GM21786 (cell line): ENCODE measurements around the gene NRCAM.

Source experiments
- ATAC-seq: cut with Tn5 transposase; IDR thresholded peaks from one replicate; pipeline ENCODE4 v1.9.1; 2021; ENCODE audit not compliant: unreplicated experiment

The NRCAM gene

DNA sequence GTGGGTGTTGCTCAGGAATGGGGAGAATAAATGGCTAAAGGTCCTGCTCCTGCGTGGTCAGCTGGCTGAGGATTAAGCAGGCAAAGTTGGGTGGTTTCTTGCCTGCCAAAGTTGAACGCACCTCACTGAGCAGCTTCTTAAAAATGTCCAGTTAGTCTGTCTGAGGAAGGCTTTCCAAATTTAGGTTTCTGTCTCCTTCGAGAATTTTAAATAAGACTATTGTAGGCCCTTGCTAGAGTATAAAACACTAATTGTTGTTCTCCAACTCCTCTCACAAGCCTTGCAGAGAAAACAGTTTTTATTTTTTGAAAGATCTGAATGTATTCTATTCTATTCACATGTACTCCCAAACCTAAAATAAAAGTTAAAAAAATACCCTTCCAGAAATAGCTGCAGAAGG lies 204.1 kb downstream of the NRCAM start:
- ATAC-seq = no peak

DNA sequence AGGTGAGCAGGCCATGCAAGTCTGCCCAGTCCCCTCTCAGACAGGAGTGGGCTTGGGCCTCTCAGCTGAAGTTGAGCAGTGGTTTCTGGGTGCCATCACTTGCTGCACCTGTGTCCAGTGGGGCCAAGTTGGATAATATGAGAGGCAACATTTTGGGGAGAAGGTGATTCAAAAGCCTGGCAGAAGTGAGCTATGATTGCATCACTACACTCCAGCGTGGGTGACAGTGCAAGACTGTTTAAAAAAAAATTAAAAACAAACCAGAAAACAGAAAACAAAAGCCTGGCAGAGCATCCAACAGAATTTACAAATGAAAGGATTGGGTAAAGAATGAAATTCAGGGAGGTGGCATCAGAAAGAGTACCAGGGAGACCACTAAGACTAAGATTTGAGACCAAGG lies 204.5 kb downstream of the NRCAM start:
- no peak for ATAC-seq

DNA sequence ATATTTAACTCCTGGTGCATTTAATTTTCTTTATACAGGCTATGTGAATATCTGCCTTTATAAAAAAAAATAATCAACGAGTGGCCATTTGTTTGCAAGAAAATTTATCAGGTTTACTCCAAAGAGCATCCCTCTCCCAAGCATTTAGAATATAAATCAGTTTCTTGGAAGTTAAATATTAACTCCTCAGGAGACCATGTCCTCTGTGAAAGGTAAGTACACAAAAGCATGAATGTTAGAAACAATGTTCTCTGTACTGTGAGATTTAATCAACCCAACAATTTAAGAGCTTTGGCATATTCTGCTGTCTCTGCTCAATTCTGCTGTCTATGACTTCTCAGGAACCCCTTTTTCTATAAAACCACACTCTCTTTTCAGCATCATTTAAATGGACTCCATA lies 206.8 kb downstream of the NRCAM start:
- ATAC-seq = no peak

DNA sequence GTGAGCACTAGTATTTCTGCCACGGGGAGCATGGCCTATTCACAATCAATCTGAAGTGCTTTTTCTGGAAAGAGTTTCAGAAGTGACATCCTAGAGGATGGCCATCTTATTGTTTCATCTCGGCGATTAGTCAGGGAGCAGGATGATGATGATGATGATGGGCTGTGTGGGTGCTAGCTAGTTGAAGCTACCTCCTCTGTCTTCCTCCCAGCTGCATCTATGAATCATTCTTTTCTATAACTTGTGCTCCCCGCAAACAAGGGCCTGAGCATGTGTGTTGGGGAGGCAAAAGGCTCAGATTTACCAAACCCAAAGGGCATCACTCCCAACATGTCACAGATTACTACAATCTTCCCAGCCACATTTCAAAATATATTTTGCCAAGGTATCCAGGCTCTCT lies 207.4 kb downstream of the NRCAM start:
- no peak for ATAC-seq

DNA sequence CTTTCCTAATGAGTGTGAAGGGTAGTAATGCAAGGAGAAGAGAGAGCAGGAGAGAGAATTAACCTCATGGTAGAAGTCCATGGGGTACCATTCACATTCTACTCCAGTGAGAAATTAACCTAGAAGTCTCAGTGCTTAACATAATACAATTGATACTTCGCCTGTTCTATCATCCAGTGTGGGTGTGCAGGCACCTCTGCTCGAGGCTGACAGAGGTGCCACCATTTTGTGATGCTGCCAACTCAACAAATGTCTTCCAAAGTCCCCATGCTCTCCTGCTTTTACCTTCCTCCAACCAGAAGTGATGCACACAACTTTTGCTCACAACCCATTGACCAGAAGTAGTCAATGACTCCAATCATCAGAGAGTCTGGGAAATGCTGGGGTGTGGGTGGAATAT lies 207.8 kb downstream of the NRCAM start:
- ATAC-seq = no peak

DNA sequence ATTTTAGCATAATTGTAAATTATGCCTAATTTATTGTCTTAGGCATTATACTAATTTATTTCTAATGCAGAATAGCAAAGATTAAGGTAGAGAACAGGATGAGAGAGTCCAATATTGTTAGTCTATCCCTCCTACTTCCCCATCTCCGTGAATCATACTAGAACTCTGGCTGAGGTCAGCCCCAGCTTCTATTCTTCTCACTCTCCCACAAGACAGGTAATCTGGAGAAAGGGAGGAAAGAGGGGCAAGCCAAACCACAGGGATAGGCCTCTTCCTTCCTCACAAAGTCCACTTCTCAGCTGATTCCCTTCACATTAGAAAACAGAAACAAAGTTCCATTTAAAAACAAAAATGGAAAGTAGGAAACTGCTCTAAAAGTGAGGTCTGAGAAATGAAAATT lies 208.6 kb downstream of the NRCAM start:
- no peak for ATAC-seq

DNA sequence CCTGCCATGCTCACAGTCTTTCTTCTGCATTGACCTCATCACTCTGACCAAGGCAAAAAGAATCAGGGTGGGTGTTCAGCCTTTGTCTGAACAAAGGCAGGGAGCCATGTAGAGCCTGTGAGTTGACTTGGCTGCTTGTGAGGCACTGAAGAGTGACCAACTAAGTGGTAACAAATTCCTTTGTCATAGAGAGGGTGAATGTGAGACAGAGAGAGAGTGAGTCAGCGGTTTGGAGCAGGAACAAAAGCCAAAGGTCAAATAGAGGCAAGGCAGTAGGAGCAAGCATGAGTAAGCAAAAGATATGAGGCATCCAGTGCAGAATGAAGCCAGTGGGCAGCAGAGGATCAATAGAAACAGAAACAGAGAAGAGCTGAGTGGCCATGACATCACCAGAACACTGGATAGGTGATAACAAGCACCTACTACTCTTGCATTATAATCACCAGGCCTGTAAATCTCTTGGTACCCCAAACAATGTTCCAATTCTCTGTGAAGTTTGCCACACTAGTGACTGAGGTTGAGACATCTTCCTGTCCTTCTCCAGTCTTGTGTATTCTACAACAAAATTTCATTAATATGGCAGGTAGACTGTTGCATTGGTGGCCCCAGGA lies 209.9 kb downstream of the NRCAM start:
- ATAC-seq = peak; percentile 85

DNA sequence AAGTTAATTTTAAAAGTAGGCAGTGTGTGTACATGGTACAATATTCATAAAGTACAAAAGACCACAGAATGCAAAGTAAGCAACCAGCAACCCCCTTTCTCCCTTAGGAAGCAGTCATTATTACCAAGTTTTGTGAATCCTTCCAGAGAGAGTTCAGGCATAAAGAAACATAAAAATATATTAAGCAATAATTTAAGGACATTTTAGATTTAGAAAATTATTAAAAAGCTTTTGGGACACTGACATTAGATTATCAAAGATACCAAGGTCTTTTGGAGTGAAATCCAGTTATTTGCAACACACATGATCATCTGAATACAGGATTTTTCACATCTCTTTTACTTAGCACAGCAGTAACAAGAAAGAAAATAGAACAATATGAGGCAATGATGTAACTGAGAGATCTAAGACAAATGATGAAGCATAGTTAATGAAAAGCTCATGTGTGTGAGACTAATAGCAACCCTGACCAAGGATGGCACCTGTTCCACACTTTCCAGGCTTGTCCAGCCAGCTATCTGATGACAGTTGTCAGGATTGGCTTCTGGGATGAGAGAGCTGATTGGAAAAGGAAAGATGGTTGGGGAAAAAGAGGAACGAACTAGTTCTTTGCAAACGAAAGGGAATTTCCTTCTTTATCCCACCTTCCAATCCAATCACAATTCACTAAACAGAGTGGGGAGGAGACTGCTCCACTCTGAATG lies 210.6 kb downstream of the NRCAM start:
- no peak for ATAC-seq

DNA sequence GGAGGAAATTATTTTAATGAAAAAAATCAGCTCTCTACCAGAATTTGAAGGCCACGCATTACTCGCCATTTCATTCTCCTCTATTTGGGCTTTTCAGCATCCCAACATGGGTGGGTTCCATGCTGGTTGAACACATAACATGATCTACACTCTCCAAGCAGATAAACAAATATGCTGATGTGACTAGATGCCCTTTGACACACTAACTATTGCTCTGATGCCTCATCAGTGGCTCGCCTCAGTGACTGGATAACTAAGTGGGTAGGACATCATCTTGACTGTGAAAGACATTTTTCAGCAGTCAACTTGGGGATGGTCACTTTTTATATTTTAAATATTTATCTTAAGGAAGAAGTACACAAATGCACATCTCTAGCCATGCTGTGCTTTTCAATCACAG lies 212.1 kb downstream of the NRCAM start:
- no peak for ATAC-seq

DNA sequence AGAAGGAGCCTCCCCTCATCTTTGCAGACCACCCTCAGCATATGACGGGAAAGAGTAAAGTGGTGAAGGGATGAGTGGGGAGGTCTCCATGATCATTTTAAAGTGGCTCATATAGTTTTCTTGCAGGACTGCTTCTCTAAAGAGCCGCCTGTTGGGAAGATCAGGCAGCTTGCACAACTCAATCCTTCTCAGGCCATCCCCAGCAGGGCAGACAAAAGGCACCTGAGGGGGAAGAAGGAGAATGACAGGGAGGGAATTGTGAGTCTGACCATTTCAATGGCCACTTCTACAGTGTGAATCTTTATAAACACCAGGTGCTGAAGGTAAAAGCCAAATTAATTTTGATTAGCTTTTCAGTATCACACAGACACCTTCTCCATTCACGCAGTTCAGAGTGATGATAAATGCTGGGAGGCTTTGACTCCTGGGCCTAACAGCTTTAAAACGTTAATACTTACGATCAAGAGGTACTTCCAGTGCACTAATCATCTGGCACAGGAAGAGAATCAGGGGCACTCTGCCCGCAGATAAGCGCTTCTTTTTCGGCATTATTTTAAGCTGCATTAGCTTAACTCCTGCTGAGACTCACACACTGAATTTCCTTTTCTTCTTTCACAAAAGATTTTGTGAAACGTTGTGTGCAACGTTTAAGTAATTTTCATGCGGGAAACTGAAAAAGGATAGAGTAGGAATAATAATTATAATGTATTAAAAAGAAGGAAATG lies 216.6 kb downstream of the NRCAM start:
- ATAC-seq = no peak

DNA sequence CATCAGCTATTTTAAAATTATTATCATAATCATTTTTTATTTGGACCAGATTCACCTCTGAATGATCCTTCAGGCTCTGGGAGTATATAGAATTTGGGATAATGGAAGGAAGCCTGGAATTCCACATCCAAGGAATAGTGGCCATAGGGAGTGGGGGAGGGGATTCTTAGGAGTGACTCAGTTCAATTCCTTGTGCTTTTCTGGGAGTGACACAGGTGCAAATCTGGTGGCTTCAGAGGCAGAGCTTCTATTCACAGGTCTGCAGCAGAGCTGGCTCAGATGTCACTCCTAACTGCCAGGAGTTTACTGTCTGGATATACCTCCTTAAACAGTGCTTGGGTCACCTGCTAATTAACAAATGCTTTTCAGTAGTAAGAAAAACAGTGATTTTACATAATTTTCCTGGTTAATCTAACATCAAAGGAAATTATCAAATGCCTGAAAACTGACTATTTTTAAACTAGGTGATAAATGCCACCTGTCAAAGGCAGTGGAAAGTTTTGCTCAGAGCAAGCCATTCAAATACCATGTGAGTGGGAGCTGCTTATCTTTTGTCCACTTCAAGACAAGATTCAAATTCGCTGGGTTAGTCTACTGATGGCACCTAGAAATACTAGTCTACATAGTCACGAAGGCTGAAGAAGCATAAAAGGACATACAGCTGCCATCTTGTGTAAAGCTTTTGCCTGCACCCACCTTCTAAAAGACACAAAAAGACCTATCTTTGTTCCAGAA lies 219.4 kb downstream of the NRCAM start:
- ATAC-seq = no peak

DNA sequence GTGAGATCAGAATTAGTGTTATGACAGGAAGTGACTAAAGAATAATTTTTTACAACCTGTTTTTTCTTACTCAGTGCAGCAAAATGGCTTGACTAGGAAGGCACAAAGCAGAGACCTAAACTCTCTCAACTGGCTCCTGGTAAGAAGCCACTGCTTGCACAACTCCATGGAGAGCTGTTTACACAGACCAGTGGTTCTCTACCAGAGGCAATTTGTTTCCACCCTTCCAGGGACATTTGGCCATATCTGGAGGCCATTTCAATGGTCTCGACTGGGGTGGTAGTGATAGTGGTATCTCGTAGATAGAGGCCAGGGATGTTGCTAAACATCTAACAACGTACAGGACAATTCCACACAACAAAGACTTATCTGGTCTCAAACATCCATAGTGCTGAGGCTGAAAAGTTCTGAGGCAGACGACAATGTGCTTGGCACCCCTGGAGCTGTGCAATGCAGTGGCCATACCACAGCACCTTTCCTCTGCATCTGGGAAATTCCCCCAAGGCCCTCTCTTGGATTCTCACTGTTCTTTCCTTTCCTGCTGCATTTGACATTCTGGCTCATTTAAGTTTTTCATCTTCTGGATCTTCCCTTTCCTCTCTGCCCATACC lies 220.7 kb downstream of the NRCAM start:
- ATAC-seq = no peak

DNA sequence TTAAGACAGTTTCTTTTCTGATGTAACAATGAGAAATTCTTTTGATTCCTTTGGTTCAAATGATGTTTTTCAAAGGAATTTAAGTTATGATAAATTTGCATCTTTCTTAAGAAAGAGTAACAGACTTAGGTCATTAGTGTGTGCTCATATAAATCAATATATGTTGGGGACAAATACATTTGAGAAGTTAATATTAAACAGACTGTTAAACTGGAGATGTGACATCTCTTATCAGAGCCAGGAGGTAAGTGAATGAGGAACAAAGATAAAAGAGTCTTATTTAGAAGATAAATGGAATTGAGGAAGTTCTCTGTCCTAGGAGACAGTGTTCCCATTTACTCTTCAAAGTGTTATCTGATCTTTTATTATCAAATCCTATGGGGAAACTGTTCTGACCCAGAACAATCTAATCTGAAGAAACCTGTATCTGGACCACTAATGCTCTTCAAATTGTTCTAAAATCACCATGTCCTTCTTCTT lies 221.2 kb downstream of the NRCAM start:
- no peak for ATAC-seq

DNA sequence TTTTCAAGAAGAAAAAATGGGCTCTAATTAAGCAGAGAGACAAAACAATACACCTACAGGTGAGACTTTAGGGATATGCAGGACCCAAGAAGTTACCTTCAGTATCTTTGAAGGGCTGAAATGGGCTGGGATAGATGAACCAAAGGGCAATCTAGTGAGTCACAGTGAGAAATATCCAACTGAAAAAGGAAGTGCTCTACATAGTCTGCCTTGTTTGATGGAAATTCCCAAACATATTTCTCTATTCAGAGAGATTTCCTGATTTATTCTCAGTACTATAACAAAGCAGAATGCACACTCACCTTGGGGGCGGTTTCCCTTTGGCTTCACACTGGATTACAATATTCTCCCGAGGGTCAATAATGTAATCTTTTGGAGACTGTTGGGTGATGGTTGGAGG lies 222.0 kb downstream of the NRCAM start:
- no peak for ATAC-seq

DNA sequence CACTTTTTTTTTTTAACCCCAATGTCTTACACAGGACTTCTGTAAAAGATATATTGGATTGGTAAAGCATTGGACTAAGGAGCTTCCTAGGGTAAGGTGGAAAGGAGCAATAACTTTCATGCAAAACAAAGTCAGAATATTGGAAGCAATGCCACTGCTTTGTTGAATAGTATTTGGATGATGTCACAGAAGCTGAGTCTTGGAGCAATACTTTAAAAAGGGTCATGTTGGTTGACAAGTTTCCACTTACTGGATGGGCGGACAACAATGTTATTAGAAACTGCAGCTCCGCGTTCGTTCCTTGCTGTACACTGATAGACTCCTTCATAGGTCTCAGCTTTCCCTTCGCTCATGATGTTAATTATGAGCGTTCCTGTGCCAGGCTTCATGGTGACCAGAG lies 224.2 kb downstream of the NRCAM start:
- ATAC-seq = no peak

DNA sequence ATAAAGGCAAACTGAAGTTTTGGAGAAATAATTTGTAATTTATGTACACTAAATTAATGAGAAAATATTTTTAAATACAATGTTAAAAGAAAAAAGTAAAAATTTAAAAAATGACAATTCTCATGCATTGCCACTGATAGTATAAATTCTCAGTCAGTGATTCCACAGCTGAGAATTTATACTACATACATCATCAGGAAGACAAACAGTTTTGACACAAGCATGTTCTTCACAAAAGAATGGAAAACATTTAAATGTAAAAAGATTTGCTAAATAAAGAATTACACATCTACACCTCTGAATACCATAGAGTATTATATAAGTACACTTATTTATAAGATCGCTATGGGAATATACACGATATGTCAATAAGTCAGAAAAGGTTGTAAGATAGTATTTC lies 225.0 kb downstream of the NRCAM start:
- no peak for ATAC-seq

DNA sequence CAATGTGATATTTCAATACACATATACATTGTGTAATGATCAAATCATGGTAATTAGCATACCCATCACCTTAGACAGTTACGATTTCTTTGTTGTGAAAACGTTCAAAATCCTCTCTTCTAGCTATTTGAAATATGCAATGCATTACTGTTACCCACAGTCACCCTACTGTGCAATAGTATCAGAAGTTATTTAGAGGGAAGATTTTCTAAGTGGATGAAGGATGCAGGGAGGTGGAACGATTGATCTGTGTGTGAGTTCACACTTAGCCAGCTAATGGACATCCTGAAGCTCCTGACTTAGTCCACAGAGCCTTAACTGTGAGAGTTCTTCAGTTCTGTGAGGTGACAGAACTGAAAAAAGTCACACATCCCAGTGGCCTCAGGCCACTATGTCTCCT lies 228.9 kb downstream of the NRCAM start:
- ATAC-seq = no peak

DNA sequence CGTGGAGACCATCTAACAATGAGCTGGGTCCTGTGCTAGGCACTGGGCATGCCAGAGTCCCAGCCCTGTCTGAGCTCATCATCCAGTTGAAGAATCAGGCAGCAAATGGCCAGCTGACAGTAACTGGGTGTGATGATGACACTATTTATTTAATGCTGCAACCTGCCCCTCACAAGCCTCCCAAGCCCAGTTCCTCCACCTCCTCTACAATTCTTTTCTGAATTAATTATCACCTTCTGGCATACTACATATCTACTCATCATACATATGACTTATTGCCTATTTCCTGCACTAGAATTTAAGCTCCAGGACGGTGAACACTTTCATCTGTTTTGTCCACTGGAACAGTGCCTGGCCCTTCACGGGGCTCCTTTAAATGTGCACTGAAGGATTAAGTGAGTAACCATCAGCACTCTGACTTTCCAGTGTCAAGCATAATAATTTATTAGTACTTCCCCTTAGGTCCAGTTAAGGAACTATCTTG lies 229.4 kb downstream of the NRCAM start:
- ATAC-seq = no peak

DNA sequence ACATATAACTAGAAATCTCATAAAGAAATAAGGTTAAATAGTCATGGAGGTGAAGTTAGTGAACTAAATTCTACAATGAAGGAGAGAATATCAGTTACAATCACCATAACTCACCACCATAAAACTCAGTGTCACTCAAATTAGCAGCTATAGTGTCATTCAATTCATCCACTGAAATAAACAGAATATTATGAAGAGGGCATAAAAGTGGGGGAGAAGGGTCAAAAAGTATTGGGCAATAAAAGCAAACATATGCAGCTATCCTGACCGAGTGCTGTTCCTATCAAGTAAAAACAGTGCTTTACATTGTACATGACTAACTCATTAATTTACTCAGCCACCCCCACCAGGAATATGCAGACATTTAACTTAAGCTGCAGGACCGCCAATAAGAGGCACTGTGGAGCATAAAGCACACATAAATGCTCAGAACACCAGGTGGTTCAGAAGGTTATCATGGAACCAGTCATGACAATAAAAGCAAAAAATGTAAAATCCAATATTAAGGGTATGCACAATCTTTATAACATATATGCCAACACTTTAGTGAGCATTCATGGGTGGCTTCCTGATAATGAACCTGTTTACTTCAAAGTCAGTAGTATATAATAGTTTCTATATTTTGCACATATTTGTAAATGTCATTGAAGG lies 230.6 kb downstream of the NRCAM start:
- no peak for ATAC-seq

DNA sequence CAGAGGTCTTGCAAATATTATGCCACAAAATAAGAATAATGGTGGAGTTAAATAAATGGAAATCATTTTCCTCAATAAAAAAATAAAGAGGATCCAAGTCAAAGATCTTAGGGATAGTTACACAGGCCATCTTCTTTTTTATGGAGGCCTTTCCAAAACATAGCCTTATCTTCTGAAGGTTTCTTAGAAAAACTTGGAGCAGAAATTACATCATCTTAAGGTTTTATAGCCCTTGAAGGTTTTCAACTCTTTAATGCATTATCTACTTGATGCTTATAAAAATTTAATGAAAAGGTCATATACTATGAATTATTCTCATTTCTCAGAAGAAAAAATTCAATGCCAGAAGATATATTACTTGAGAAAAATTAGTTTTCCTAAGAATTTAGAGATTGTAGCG lies 231.8 kb downstream of the NRCAM start:
- no peak for ATAC-seq
